Measurements from ENCODE around the gene HSPA9. TPM values are rescaled to one million over a fixed set of nuclear protein-coding genes. Genes with fewer than 3 reads are reported as not detected.

Gene HSPA9
- total and polyA plus RNA-seq, 2 of the 13 experiments (the other 11 are each of a cell fraction or from before 2014, with no cell fraction given) = 165 to 478 TPM

DNA sequence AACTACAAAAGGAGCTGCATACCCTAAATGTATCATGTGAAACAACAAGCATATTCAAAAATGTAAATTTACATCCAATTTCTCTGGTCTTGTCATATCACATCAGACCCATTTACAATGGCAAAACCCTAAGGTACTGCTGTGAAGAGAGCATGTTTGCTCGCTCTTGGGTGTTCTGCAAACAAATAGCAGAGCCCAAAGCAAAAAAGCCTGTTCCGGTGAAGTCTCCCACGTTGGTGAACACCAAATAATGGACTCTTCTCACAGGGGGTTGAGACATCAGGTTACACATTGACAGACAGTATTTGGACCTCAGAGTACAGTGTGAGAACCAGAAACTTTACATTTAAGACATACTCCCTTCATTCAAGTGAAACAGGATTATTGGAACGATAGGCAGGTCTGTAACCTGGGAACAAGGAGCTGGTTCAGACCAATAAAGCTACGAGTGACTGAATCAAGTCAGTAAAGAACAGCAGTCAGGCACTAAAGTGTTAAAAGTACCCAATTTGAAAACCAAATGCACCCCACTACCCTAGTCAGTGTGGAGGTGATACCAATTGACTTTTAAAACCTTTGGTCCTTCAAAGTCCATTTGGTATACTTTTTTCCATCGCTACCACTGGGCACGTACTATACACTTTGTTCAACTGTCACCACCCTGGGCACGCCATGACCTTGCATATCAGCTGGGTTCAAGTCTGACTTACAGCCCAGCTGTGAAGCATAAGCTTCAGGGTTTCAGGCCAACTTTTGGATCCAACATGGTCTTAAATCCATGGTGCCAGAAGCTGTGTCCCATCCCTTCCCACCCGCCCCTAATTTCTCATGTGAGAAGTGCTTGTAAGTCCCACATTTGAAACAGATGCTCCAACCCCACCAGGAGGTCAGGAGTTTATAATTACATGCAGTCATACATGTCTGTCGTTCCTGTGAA lies 68.6 kb downstream of the HSPA9 start (continued):
- TF ChIP-seq, protein P1, sequence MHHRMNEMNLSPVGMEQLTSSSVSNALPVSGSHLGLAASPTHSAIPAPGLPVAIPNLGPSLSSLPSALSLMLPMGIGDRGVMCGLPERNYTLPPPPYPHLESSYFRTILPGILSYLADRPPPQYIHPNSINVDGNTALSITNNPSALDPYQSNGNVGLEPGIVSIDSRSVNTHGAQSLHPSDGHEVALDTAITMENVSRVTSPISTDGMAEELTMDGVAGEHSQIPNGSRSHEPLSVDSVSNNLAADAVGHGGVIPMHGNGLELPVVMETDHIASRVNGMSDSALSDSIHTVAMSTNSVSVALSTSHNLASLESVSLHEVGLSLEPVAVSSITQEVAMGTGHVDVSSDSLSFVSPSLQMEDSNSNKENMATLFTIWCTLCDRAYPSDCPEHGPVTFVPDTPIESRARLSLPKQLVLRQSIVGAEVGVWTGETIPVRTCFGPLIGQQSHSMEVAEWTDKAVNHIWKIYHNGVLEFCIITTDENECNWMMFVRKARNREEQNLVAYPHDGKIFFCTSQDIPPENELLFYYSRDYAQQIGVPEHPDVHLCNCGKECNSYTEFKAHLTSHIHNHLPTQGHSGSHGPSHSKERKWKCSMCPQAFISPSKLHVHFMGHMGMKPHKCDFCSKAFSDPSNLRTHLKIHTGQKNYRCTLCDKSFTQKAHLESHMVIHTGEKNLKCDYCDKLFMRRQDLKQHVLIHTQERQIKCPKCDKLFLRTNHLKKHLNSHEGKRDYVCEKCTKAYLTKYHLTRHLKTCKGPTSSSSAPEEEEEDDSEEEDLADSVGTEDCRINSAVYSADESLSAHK (CRISPR knock-in tag; IDR thresholded peaks at IDR 0.05; ENCODE audit: borderline replicate concordance) = no peak
- no peak for TF ChIP-seq ZFP36L2 (CRISPR knock-in tag; IDR thresholded peaks at IDR 0.05)
- TF ChIP-seq, protein P2, sequence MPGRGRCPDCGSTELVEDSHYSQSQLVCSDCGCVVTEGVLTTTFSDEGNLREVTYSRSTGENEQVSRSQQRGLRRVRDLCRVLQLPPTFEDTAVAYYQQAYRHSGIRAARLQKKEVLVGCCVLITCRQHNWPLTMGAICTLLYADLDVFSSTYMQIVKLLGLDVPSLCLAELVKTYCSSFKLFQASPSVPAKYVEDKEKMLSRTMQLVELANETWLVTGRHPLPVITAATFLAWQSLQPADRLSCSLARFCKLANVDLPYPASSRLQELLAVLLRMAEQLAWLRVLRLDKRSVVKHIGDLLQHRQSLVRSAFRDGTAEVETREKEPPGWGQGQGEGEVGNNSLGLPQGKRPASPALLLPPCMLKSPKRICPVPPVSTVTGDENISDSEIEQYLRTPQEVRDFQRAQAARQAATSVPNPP (CRISPR knock-in tag; IDR thresholded peaks at IDR 0.05) = no peak
- TF ChIP-seq, protein P3, sequence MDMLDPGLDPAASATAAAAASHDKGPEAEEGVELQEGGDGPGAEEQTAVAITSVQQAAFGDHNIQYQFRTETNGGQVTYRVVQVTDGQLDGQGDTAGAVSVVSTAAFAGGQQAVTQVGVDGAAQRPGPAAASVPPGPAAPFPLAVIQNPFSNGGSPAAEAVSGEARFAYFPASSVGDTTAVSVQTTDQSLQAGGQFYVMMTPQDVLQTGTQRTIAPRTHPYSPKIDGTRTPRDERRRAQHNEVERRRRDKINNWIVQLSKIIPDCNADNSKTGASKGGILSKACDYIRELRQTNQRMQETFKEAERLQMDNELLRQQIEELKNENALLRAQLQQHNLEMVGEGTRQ (IDR thresholded peaks at IDR 0.05; ENCODE audit: low read depth, low read length) = no peak
- TF ChIP-seq, protein P3 (CRISPR knock-in tag; IDR thresholded peaks at IDR 0.05; ENCODE audit: borderline replicate concordance) = peak; percentile 25; the same call in 1 of the 2 replicates
- TF ChIP-seq ZBTB1 (CRISPR knock-in tag; IDR thresholded peaks at IDR 0.05; ENCODE audit: borderline replicate concordance) = no peak
- TF ChIP-seq, protein P4, sequence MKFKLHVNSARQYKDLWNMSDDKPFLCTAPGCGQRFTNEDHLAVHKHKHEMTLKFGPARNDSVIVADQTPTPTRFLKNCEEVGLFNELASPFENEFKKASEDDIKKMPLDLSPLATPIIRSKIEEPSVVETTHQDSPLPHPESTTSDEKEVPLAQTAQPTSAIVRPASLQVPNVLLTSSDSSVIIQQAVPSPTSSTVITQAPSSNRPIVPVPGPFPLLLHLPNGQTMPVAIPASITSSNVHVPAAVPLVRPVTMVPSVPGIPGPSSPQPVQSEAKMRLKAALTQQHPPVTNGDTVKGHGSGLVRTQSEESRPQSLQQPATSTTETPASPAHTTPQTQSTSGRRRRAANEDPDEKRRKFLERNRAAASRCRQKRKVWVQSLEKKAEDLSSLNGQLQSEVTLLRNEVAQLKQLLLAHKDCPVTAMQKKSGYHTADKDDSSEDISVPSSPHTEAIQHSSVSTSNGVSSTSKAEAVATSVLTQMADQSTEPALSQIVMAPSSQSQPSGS (CRISPR knock-in tag; IDR thresholded peaks at IDR 0.05) = no peak
- TF ChIP-seq NR2C2 (CRISPR knock-in tag; IDR thresholded peaks at IDR 0.05; ENCODE audit: borderline replicate concordance) = peak; percentile 36; the same call in 1 of the 2 replicates
- peak; percentile 82; the same call in 1 of the 2 replicates for TF ChIP-seq ZNF205 (CRISPR knock-in tag; IDR thresholded peaks at IDR 0.05)
- TF ChIP-seq FOXC1 (CRISPR knock-in tag; IDR thresholded peaks at IDR 0.05; ENCODE audit: borderline replicate concordance) = no peak
- TF ChIP-seq, protein P5, sequence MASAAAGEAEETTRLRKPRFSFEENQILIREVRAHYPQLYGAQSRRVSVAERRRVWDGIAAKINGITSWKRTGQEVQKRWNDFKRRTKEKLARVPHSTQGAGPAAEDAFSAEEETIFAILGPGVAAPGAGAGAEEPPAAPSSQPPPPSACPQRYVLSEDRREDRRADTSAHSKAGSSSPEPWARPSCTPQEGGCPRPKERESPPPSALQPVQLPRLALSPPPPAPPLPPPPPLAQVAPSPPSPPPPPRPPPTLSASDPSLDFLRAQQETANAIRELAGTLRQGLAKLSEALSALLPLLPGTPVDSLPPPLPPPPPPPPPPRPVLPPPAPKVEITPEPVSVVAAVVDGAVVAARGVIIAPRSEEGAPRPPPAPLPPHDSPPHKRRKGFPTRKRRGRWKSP (CRISPR knock-in tag; IDR thresholded peaks at IDR 0.05) = no peak
- TF ChIP-seq ZBTB20 (CRISPR knock-in tag; IDR thresholded peaks at IDR 0.05; ENCODE audit: borderline replicate concordance, low read depth) = no peak
- no peak for TF ChIP-seq ATRX (CRISPR knock-in tag; IDR thresholded peaks at IDR 0.05; ENCODE audit: borderline replicate concordance)
- TF ChIP-seq PLRG1 (conservative IDR thresholded peaks at IDR 0.05) = no peak
- TF ChIP-seq, protein P6, sequence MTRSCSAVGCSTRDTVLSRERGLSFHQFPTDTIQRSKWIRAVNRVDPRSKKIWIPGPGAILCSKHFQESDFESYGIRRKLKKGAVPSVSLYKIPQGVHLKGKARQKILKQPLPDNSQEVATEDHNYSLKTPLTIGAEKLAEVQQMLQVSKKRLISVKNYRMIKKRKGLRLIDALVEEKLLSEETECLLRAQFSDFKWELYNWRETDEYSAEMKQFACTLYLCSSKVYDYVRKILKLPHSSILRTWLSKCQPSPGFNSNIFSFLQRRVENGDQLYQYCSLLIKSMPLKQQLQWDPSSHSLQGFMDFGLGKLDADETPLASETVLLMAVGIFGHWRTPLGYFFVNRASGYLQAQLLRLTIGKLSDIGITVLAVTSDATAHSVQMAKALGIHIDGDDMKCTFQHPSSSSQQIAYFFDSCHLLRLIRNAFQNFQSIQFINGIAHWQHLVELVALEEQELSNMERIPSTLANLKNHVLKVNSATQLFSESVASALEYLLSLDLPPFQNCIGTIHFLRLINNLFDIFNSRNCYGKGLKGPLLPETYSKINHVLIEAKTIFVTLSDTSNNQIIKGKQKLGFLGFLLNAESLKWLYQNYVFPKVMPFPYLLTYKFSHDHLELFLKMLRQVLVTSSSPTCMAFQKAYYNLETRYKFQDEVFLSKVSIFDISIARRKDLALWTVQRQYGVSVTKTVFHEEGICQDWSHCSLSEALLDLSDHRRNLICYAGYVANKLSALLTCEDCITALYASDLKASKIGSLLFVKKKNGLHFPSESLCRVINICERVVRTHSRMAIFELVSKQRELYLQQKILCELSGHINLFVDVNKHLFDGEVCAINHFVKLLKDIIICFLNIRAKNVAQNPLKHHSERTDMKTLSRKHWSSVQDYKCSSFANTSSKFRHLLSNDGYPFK (CRISPR knock-in tag; IDR thresholded peaks at IDR 0.05; ENCODE audit: borderline replicate concordance) = no peak
- no peak for TF ChIP-seq ZNF572 (CRISPR knock-in tag; IDR thresholded peaks at IDR 0.05)
